ENCODE results near the gene FBRSL1.
"Not testable (repeated sequence)": the region's sequence is repeated elsewhere in the genome, so short reads cannot be mapped to it uniquely, and the experiment has no call there.

The FBRSL1 gene

DNA sequence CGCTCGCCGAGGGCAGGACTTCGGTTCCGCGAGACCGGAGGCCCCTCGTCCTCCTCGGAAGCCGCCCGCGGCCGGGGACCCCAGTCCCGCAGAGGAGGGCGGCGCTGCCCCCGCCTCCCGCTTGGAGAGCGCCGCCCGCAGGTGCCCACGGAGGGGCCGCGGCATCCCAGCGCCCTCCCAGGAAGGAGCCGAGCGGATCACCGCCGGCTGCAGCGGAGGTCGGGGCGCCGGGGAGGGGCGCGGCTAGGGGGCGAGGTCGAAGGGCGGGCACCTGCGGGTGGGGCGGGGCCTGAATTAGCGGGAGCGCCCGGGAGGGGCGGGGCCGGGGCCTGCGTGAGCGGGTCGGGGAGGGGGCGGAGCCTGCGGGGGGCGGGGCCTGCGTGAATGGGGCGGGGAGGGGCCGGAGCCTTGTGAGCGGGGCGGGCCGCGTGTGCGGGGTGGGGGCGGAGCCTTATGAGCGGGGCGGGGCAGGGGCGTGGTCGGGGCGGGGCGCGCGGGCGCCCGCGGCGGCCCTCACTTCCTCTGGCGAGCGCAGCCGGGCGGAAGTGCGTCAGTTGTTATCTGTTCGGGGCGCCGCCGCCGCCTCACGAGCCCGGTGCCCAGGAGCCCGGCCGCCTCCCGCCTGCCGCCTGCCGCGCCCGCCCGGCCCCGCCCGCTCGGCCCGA is at the start of gene FBRSL1:
TSS of gene FBRSL1 (plus strand) at position 550 of the 665 bp plus-strand sequence.
- FAIRE-seq = no peak

DNA sequence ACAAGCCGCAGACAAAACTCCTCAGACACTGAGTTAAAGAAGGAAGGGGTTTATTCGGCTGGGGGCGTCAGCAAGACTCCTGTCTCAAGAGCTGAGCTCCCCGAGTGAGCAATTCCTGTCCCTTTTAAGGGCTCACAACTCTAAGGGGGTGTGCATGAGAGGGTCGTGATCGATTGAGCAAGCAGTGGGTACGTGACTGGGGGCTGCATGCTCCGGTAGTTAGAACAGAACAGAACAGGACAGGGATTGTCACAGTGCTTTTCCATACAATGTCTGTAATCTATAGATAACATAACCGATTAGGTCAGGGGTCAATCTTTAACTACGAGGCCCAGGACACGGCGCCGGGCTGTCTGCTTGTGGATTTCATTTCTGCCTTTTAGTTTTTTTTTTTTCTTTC is 49.5 kb upstream of the FBRSL1 start:
- not testable (repeated sequence) for DNase-seq (ENCODE audit: low spot score); FAIRE-seq

More for the DNA sequence above, at the start of gene FBRSL1:
- DNase-seq (ENCODE audit: low spot score) = peak; percentile 98

DNA sequence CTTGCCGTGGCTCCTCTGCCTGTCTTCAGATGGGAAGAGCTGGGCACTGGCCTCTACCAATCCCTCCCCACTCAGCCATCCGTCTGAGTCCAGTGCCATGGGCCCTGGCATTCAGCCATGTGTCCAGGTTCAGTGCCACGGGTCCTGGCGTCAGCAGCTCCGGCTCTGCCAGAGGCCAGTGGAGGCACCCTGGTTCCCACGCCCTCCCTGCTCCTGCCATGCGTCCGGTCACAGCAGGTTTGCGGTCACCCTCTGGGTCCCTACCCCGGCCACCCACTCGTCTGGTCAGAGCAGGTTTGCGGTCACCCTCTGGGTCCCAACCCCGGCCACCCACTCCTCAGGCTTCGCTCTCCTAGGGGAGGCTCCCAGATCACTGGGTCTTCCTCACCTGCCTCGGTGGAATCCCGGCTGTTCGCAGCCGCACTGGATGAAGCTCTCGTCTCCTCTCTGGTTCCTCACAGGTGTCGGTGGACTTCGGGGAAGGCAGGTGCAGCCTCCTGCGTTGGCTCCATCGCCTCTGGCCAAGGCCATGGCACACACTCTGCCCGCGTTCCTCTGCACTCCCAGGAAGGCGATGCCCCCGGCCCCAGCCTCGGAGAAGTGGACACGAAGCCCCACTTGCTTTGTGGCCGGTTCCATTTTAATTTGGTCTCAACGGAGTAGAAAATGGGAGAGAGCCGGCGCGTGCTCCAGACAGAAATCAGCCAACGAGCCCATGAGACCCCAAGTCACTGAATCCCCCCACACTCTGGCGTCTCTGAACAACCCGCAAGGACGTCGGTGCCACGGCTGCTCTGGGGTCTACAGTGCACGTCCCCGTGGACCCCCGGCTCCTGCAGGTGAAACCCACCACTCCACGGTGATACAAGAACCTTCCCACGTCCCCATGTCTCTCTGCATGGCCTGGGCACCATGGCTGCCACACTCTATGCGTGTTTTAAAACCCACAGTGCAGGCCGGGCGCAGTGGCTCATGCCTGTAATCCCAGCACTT is 47.8 kb upstream of the FBRSL1 start:
- no peak for FAIRE-seq
- DNase-seq (ENCODE audit: low spot score) = no peak

DNA sequence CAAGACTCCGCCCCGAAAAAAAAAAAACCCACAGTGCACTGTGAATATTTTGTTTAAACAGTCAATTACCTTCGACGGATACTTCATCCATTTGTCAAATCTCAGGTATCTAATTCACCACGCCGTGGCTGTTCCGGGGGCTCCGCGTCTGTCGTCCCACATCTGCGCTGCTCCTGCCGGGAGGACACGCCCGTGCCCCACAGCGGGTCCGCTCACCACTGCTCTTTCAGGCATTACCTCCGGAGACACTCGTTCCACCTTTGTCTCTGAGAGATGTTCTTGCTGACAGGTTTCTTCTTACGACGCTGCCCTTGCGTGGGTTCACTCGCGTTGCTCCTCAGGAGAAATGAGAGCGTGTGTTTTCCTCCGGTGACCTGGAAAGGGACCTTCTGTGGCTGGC is 46.9 kb upstream of the FBRSL1 start:
- DNase-seq (ENCODE audit: low spot score) (no peak), FAIRE-seq (no peak)

DNA sequence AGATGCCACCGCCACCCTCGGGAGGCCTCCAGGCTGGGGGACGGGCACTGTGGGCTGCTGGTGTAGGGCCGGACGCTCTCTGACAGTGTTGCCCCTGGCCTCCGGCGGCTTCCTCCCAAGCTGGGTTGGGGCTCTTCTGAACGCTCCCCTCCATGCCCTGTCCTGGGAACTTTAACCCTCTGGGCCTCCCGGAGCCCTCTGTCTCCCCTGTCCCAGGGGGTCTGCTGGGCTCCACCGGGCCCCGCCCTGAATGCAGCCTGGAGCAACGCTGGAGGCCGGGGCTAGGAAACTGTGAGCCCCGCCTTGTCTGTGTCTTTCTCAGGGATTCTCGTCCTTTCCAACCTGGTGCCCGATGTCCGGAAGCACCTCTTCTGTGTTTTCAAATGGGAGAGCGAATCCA is 45.7 kb upstream of the FBRSL1 start:
- DNase-seq (ENCODE audit: low spot score) (no peak), FAIRE-seq (no peak)

DNA sequence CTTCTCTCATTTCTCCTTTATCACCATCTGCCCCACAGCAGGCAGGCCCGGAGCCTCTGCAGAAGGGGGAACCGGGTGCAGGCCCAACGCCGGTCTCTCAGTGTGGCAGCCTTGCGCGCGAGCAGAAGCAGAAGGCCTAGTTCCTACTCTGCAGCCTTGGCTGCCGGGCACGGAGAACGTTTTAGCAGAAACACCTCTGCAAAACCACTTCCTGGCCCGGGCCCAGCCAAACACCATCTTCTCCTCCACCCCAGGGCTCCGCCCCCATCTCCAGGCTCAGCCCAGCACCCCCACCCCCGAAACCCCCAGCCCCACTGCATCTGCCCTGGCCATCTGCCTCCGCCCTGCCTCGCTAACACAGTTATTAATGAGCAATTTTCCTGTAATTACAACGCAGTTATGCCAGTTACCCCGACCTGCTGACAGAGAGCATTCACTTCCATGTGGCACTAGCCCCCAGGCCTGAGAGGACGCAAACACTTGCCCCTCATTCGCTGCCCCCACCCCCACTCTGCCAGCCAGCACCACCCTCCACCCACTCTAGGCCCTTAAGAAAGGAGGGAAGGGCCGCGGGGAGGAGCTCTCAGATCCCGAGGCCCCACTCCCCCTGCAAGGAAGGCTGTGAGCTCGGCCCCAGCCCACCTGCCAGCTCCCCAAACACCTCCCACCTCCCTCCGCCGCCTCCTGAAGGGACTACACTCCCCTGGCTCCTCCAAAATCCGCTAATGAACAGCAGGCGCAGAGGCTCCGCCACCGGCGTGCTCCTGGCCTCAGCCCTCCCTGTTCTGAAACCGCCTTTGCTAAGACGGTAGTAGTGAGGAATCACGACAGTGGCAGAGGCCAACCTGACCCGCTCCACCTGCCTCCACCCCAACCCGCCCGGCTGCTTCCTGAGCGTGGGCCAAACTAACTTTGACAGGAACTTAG is 44.7 kb upstream of the FBRSL1 start:
- DNase-seq (ENCODE audit: low spot score) = no peak
- no peak for FAIRE-seq

DNA sequence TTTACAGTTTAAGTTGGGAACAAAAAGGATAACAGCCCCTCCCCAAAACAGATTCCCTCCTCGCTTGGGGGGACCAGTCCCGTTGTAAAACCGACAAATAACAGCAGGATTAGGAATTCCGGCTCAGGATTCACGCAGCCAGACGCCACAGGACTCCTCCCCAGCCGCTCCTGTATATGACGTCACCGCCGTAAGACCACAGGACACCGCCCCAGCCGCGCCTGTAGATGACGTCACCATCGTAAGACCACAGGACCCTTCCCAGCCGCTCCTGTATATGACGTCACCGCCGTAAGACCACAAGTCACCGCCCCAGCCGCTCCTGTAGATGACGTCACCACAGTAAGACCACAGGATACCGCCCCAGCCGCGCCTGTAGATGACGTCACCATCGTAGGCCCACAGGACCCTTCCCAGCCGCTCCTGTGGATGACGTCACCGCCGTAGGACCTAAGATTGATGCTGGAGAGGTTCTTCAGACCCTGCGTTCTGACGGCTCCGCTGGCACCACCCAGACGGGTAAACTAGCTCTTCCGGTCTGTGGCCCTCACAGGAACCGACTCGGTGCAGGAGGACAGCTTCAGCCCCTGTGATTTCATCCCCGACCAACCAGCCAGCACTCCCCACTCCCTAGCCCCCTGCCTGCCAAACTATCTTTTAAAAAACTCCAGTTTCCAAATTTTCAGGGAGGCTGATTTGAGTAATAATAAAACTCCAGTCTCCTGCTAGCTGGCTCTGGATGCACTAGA is 43.9 kb upstream of the FBRSL1 start:
- DNase-seq (ENCODE audit: low spot score) (peak; percentile 45), FAIRE-seq (no peak)

DNA sequence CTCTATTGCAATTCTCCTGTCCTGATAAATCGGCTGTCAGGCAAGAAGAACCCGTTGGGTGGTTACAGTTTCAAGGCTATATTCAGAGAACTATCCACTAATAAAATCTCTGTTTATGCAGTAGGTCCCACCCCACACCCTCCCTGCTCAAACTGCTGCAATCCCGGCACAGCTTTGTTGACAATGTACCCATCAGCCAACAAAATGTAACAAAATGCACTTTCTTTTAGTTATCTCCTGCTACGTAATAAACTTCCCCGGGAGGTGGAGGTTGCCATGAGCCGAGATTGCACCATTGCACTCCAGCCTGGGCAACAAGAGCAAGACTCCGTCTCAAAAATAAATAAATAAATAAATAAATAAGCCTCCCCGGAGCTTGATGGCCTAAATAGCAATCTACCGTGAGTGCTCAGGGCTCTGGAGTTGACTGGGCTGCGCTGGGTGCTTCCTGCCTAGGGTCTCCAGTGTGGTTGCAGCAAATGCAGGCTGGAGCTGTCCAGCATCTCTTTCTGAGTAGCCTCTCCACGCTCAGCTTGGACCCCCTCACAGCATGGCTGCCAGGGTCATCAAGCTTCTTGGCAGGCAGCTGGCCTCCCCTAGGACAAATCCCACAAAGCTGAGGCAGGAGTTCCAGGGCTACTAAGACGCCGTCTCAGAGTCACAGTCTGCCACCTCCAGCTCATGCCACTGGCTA is 43.2 kb upstream of the FBRSL1 start:
- DNase-seq (ENCODE audit: low spot score) (no peak), FAIRE-seq (no peak)

DNA sequence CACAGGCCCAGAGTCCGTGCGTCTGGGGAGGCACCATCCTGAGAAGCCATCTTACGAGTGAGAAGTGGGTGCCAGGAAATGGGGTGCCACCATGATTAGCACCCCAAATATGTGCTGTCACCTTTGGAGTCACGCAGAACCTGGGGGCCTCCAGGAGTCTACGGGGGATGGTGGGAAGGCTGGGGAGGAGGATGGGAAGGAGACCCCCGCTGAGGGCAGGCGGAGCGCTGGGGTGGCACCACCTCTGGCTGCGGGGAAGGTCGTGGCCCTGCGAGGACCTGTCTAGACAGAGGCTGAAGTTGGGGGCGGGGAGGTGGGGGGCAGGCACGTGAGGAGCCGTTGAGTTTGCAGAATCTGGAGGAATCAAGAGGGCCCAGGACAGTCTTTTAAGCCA is 42.6 kb upstream of the FBRSL1 start:
- DNase-seq (ENCODE audit: low spot score) = no peak
- FAIRE-seq = no peak

DNA sequence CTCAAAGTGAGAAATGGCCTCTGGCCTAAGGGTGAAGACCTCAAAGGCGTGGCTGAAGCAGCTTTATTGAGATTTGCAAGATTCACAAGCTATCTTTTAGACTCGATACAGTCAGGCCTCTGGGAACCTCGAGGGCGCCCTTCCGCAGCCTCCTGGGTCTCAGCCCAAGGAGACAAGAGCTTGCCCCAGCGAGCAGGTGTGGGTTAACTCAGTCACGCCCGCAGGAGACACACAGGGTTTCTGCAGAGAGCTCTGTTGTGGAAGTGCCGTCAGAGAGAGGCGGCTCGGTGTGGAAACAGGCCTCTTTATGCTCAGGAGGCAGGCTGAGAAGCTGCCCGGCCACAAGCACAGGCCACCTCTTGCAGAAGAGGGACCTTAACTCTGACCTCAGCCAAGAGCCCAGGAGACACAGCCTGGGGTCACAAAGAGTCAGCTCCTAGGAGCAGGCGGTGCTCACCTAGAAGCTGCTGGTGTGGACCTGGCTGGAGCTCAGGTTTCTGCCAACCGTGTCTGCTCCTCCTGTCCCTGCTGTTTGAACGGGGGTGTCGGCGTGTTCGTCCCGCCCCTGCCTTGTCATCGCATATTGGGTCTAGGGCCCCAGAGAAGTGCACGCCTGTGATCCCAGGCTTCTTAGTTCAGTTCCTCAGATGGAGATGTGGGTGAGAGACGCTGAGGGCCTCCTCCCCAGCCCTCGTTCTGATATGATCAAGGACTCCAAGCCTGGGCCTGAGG is 42.1 kb upstream of the FBRSL1 start:
- FAIRE-seq = no peak
- DNase-seq (ENCODE audit: low spot score) = no peak

DNA sequence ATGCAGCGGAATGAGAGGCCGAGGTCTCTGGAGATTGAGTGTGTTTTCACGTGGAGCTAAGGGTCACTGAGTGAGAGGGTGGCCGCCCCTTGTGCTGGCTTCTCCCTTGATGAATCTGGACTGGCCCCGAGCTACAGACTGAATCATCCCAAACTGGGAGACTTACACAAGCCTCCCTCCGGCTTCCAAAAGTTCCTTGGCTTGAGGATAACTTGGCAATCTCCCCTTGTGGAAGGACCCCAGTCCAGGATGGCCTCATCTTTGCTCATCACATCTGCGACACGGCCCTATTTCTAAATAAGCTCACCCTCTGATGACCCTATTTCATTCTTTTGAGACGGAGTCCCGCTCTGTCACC is 41.5 kb upstream of the FBRSL1 start:
- FAIRE-seq (no peak), DNase-seq (ENCODE audit: low spot score) (no peak)

DNA sequence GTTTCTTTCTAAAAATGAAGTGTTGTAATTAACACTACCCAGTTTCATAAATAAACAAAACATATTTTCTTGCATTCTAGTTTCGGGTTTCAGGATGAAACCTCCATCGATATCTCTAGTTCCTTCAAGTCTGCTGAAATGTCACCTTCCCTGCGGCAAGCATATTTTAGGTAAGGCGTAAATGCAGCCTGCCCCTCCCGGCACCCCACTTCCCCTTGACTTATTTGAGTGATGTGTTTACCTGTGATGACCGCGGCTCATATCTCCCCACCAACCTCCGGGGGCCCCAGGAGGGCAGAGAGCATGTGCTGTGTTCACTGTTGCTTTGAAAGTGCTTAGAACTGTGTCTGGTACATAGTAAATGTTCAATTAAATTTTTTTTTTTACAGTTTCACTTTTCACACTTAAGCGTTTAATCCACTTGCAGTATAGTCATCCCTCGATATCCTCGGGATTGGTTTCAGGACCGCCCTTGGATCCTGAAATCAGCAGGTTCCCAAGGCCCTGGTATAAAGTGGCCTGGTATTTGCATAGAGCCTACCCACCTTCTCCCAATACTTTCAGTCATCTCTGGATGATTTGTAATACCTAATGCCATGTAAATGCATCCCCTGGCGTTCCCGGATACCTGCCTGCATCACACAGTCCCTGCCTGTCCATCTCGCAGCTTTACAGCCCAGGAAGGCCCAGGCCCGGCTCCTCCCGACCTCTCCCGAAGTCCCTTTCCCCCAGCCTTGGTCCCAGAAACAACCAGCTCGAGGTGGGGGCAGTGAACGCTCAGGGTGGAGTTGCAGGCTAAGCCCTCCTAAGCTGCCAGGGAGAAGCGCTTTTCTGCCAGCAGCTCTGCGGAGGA is 40.2 kb upstream of the FBRSL1 start:
- DNase-seq (ENCODE audit: low spot score) (no peak), FAIRE-seq (no peak)

DNA sequence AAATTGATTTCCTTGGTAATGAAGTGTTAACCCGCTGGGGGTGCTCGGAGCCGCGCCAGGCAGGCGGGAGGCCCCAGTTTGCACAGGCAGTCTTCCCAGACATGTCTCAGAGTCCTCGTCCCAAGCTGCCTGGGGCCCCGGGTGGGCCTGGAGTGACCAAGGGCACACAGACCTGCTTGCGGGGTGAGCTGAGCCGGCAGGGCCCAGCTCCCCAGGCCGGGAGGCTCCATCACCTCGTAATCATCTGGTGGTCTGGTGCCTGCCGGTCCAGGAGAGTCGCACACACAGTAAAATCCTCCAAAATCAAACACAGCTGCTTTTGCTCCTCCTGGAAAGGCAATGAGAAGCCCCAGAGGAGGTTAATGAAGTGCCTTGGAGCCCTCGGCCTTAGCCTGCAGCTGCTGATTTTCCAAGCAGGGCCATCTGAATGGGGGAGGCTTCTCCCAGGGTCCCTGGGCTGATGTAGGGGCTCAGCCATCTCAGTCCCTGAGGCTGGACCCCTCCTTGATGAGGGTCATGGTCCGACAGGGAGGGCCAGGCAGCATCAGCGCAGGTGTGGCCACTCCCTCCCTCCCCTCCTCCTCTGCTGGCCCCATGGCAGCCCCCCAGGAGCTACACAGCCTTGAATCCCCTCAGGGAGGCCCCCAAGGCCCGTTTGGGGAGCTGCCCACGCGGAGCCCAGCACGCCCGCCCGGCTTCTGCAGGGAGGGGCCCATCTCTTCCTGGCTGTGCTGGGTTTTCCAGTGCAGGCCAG is 39.4 kb upstream of the FBRSL1 start:
- FAIRE-seq = no peak
- no peak for DNase-seq (ENCODE audit: low spot score)

DNA sequence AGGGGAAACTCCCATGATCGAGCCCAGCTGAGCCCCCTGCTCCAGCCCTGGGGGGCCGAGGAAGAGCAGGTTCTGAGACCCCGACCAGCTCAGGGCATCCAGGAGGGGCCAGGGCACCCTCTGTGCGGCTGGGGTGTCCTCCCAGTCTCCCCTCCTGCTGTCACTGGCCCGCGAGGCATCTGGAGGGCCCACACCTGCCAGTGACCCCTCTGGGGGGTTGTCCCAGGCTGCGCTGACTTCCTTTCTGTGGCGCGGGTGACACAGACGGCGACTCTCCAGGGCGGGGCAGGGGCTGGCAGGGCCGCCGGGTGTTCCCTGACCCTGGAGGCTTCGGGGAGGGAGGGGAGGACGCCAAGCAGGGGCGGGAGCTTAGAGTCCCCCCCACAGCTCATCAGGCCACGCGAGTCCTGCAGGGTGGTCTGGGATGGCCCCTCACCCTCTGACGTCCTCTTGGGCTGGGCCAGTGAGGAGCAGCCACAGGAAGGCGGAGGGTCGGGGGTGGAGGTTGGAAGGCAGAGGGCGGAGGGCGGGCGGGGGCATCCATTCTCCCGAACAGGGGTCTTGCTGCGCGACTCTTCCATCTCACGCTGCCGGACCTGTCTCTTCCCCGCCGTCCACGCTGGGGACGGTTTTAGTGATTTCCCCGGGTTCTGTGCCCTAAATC is 38.6 kb upstream of the FBRSL1 start:
- FAIRE-seq (no peak), DNase-seq (ENCODE audit: low spot score) (no peak)

DNA sequence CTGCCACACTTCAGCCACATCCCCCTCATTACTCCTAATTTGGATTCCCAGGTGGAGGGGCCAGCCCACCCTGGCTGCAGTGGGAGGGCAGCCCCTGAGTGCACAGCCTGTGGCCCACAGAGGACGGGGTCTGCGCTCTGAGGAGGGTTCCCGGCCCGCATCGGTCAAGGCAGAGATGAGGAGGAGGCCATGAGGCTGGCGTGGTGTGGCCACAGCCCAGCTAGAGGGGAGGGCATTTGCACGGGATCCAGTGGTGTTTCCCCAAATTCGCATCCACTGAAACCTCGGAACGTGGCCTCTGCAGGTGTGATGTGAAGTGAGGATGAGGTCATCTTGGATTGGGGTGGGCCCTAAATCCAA is 38.1 kb upstream of the FBRSL1 start:
- FAIRE-seq = no peak
- no peak for DNase-seq (ENCODE audit: low spot score)

DNA sequence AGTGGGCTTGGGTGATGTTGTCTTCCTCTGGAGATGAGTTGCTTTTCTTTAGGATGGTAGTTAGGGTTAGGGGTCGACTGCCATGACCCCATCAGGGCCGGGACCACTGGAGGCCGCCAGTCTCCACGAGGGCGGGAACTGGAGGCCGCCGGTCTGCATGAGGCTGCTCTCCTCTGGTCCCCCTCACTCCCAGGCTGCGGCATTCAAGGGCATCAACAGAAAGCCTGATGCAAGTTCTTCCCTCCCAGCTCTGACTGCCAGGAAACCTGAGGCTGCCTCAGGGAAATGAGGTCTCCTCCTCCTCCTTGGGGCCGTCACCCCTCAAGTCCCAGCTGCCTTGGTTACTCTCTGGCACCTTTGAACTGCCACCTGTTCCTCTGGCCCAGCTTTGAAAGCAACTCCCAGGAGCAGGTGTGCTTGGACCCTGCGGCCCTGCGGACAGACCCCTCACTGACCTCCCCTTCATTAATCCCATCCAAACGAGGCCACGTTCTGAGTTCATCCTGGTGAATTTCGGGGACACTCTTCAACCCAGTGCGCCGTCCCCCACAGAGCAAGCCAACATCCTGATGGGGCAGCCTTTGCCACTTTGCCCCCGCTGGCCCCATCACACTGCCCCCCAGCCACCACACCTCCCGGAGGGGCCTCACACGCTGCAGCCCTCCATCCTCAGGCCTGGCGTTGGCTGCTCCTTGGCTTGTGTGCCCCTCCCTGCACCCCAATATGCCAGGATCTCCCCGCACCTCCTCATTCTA is 37.2 kb upstream of the FBRSL1 start:
- DNase-seq (ENCODE audit: low spot score) = no peak
- FAIRE-seq = no peak
